DMS53 treated with DMSO at 0.1 percent for 48 hours (cell line): ENCODE data around the gene PRKAR2B.
"Not testable (repeated sequence)": the region's sequence is repeated elsewhere in the genome, so short reads cannot be mapped to it uniquely, and the experiment has no call there.

Experiments
- DNase-seq: peaks from one replicate; lab custom pipeline; 2025; ENCODE audit not compliant: unreplicated experiment; lab: John Stamatoyannopoulos, UW

Gene PRKAR2B

DNA sequence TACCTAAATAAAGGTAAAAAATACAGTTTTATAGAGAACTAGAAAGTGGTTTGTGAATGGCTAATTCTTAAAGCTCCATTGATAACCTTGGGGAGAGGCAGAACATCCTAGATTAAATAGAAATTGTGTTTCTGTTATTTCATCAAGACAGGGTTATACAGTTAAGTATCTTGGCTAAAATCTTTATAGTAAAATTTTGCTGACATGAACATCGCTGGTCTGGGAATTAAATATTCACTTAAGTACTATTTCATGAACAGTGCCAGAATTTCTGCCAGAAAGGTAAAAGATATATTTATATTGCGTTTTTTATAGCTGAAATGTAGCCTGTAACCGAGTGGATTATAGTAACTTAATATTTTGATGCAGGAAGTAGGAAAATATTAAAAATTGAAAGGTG is 70.6 kb downstream of the PRKAR2B start:
- DNase-seq, result no peak

DNA sequence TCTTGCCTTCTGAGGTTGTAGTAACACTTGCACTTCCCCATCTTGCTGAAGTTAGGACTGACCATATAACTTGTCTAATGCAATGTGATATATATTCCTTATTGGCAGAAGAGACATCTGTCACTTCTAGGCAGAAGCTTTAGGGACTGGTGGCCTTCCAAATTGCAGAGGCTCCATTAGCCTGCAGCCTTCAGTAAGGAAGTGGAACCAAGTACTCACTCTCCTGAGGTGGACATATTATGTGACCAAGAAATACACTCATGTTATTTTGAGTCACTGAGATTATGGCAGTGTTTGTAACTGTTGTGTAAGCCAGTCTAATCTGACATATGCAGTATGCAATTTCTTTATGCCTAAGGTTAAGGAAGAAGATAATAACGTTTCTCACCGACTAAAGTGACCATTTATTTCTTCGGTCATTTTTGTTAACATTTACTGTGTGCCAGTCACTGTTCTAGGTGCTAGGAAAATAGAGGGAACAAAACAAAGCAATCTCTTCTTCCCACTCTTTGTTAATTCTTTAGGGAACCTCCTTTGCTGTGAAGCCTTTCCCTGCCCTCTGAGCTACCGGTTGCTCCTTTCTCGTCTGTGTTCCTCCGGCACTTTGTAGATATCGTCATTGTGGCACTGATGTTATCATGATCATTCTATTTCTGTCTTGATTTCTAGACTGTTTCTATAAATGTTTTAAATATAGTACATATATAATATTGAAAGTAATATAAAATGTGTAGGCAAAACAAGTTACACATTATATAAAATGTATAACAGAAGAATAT is 71.4 kb downstream of the PRKAR2B start:
- DNase-seq, result no peak

DNA sequence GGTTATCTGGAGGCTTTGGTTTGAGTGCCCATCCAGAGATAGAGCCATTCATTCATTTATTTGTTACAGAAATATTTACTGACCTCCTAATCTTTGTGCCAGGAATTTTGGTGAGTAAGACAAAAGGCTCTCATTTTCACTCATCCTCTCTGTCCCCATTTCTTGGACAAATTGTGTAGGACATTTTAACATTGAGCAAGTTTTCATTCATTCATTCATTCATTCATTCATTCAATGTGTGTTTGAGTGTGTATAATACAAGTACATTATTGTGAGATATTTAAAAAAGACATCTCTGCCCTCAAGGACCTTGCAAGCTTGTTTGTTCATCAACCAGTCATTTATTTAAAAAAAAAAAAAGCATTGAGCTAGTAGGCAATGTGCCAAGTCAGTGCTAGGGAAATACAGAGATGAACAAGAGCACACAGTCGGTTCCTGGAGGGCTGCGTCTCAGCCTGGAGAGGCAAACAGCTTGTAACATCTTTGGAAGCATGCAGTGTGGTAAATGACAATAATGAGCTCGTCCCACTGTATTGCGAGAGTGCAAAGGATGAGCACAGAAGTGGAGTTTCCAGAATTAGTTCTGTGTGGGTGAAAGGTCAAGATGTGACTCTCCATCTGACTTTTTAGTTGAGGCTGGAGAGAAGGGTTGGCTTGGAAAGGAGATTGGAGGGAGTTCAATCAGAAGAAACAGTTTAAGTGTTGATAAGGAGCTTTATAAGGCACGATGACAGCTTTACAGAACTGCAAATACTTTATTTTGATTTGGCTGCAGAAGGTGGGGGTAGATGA is 73.8 kb downstream of the PRKAR2B start:
- no peak for DNase-seq

DNA sequence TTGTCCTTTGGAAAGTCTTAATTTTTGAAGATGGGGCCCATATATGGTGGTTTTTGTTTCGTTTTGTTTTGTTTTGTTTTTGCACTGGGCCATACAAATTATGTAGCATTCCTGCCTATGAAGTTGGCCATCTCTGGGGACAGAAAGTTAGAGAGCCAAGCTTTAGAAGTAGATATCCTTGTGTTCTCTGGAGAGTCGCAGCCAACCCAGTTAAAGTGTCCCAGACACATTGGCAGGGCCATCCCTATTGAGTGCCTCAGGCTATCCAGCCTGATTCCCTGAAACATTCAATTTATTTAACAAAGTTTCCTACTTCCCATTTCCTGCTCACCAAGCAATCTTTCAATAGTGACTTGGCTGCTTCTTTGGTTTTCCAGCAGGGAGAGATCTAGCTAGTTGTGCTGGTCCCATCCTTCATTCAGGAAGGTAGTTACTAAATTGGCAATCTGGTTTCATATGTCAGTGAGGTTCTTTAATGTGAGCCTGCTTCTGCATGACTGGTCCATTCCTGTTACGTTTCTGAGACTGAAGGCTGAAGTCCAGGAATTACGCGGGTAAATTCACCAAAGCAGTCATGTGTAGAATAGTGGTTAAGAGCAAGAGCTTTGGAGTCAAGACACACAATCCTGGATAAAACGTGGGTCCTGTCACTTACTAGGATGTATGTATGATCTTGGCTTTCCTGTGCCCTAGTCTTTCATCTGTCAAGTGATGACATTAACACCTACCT is 75.0 kb downstream of the PRKAR2B start:
- no peak for DNase-seq

DNA sequence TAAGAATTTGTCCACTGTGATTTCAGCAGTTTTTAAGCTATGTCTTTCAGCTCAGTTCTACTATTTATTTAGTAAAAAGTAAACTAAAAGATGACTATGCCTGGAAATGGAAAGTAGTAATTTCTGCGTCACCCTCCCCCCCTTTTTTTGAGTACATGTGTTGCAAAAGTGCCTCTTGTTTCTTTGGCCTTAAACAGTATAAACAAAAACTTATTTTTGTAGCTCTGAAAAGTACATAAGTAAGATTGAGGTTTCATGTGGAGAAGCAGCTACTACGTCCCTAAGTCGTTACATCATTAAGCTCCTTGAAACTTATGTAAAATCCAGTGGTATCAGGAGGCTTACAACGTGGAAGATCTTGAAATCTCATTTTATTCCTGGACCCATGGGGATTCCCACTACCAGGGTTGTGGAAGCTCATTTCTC is 78.0 kb downstream of the PRKAR2B start:
- DNase-seq, result no peak

DNA sequence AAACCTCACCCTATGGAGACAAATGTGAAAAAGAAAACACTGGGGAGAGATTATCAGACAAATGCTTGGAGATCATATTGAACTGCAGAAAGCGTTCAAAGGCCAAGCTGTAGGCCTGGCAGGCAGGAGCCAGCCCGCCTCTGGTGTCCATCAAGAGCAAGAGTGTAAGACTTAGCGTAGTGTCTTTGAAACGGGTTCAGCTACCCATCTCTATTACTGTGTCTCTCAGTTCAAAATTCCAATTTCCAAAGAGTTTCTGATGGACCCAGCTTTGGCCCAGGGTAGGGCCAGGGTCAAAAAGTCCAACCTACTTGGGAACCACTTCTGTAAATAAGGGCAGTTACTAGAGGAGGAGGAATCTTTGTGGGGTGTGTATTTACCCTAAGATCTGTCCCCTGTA is 78.9 kb downstream of the PRKAR2B start:
- no peak for DNase-seq

DNA sequence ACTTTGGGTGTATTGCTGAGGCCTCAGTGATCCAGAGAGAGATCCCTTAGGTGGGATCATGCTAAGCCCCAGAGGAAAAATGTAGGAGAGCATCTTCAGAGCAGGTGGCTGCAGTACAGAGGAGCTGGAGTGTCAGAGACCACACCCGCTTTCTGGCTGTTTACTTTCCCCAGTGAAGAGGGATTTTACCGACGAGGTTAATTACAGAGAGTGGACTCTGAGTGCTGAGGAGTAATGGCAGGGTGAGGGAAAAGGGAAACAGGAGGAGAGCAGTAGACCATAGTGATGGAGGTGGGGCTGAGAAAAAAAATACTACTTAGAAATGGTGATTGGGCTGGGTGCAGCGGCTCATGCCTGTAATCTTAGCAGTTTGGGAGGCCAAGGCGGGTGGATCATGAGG is 81.0 kb downstream of the PRKAR2B start:
- DNase-seq, result peak; percentile 43

DNA sequence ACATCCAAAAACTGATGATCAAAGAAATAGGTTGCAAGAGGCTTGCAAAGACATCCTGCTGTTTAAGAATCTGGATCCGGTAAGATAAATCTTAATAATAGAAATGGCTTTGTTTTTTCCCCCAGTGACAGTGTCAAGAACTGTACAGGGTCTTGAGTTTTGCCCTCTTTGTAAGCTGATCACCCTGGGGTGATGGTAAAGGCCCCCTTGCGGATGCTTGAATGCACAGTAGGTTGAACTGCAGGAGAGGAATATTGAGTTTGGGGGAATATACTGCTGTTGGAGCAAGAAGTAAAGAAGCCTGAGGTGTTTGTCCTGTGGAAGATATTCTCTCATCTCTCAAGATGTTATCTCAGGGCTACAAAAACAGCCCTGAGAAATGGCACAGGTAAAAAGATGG is 83.7 kb downstream of the PRKAR2B start:
- DNase-seq, result no peak

DNA sequence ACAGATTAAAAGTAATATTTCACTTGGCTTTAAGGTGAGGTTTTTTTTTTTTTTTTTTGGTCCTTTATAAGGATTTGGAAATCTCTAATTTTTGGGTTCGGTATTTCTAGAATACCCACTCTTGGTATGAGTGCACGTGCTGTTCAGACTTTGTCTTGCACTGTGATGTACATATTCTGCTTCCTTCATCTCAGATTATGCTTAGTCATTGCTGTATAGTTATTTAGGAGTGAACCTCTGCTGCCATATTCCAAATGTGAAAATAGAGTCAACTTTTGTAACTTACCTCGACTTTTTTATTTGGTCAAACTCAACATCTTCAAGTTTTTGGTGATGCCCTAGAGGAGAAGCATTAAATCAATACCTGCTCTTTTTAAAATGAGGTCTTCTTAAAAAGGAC is 84.2 kb downstream of the PRKAR2B start:
- no peak for DNase-seq

DNA sequence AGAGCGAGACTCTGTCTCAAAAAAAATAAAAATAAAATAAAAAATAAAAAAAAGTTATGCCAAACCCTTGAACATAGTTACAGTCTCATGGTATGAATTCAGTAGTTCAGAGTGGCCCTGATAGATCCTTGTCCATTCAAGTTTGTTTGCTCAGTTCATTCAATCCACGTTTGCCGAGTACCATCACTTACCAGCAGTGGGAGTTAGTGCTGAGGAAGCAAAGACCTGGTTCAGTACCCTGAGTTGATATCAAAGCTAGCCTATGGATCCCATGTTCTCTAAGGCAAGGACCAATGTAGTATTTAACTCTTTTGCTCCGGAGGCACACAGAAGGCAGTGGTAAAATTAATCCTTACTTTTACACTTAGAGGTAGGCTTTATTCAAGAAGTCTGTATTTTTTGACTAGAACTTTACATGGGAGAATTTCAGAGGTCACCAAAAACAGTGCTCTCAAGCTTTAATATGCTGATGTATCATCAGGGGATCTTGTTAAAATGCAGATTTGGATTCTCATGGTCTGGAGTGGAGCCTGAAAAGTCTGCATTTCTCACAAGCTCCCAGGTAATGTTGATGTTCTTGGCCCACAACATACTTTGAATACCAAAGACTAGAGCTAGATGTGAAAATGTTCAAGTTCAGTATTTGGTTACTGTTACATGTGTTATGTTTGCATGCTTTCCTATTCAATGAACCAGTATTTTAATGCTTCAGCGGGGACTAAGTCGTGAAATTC is 86.1 kb downstream of the PRKAR2B start:
- DNase-seq, result peak; percentile 32

DNA sequence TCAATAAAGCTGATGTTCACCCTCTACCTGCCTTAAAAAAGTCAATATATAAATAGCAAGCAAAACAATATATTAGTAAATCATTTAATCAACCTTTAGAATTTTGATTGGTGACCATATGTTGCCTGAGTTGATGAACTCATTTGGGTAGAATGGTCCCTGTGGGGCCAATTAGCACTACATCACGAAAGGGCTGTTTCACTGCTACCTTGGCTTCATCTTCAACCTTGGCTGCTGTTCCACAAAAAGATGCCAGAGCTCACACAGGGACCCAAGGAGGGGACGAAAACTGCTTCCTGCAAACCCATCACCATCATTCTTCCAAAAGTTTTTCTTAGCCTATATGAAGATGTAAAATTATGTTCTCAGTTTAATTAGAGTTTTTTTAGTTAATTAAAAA is 88.9 kb downstream of the PRKAR2B start:
- no peak for DNase-seq

DNA sequence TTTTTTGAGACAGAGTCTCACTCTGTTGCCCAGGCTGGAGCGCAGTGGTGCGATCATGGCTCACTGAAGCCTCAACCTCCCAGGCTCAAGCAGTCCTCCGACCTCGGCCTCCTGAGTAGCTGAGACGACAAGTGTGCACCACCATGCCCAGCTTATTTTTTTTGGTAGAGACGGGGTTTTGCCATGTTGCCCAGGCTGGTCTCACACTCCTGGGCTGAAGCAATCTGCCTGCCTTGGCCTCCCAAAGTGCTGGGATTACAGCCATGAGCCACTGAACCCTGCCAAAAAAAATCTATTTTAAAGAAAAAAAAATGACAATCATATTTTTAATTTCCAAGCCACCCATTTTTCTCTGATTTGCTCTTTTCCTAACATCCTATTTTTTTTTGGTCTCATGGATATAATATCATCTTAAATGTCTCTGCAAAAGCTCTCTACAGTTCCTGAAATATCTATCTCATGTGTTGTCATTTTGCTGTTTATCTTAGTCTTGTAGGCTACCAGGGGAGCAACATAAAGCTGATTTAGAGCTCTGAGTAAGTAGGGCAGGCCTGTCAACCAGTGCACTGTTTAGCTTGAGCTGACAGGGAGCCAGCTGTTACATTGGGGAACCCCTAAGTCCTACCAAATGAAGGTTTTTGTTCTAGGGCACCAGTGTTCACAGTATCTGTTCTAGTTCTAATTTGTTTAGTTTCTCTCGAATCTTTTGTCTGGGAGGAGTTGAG is 94.4 kb downstream of the PRKAR2B start:
- DNase-seq, result no peak

DNA sequence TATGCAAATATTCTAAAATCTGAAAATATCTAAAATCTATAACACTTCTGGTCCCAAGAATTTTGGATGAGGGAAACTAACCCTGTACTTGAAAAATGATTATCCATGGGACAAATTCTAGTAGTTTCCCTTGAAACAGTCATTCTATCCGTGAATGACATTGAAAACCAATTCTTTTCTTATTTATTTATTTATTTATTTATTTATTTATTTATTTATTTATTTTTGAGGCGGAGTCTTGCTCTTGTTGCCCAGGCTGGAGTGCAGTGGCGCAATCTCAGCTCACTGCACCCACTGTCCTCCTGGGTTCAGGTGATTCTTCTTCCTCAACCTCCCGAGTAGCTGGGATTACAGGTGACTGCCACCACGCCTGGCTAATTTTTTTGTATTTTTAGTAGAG is 99.4 kb downstream of the PRKAR2B start:
- not testable (repeated sequence) for DNase-seq

DNA sequence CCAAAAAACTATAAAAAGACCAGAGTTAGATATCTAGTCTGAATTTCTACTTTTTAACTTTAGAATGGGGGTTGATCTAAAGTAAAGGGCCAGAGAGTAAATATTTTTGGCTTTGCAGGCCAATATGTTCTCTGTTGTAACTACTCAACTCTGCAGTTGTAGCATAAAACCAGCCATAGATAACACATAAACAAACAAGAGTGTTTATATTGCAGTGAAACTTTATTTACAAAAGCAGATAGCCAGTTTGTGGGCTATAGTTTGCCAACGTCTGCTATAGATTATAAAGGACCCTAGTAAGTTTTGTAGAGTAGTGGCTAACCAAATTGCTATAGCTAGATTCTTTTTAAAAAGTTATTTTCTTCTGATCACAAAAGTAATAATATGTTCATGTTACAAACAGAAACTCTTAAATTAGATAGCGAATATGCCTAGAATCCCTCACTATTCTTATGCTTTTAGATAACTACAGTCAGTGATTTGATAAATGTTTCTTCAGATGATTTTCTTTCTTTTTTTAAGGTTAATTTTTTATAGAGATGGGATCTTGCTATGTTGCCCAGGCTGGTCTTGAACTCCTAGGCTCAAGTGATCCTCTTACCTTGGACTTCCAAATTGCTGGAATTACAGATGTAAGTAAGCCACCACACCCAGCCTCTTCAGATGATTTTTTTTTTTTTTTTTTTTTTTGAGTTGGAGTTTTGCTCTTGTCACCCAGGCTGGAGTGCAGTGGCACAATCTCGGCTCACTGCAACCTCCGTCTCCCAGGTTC is 100.7 kb downstream of the PRKAR2B start:
- DNase-seq, result no peak

DNA sequence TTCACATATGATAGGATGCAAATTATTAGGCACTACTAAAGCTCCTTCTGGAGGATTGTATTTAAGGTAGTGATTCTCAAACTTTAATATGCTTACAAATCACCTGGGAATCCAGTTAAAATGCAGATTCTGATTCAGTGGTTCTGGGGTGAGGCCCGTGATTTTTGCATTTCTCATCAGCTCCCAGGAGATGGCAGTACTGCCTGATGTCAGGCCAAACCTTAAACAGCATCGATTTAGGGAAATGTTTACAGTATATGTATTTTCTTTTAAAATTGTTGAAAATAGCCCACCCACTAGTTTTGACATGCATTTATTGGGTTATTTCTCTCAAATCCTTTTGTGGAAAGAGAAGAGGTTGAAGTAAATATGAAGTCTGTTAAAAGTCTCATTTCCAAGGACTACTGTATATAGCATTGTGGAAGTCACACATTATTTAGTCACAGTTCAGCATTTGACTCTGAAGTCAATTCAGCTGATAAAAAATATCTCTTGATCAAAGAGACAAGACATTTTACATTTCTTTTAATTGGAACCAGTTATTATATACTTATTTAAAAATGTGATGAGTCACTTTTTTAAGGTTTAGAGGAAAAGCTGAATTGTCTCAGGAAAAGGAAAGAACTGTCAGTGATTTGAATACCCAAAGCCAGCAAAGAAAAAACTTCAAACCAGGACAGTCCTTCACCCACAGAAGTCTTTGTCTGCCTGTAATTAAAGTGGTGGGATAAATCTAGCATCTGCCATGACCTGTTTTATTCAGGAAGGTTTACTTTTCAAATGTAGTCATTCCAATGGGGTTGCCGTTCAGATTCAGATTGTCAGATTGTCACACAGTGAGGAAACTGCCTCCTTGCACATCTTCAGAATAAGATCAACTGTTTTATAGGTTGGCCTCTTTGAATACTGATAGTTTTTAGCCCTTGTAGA is 103.2 kb downstream of the PRKAR2B start:
- peak; percentile 20 for DNase-seq

DNA sequence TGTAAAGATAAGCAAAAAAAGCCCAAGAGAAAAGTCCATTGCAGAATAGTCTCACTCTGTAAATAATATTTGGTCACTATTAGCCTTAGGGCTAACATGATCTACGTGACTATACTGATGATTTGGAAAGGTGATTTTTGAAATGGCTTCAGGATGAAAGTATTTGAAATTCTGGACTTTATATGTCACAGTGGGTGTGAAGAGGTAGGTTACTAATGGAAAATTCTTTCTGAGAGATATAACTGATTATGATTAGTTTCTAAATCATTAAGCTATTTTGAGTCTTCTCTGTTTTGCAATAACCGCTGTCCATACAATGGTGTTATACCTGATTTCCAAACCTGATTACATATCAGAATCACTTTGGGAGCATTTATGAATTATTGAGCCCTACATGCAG is 104.2 kb downstream of the PRKAR2B start:
- no peak for DNase-seq

DNA sequence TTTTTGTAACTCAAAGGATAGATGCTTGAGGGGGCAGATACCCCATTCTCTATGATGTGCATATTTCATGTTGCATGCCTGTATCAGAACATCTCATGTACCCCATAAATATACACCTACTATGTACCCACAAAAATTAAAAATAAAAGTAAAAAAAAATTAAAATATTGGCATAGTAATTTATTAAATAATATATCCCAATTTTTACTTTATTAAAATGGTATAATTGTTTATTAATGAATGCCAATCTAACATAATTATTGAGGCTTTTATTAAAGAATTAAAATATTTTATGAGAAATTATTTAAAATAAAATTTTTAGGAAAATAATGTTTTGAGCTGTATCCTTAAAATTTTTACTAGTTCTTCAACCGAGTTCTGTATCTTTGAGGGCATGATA is 105.4 kb downstream of the PRKAR2B start:
- no peak for DNase-seq

DNA sequence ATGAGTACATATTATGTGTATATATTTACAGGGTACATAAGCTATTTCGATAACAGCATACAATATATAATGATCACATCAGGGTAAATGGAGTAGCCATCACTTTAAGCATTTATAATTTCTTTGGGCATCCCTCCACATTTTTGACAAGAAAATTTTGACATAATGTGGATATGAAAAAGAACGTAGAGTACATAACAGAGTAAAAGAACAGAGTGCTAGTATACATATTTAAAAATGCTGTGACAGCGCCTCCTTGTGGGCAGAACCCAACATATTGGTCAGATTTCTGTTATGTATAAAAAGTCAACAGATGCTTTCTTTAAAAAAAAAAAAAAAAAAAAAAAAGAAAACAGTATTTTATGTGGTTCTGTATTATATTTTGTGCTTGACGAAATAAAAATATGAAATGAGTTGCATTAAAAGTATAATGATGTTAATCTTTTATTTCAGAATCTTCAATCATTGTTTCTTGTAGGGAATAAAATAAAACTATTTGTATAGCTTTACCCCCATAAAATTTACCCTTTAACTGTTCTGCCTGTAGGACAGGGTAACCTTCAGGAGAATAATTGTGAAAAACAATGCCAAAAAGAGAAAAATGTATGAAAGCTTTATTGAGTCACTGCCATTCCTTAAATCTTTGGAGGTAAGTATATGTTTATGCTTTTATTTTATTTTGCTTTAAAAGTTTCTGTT is 106.0 kb downstream of the PRKAR2B start:
- peak; percentile 71 for DNase-seq
